WTC11 (cell line): Measurements from ENCODE around the gene ARHGAP21. TPM values are rescaled to one million over a fixed set of nuclear protein-coding genes. Genes with fewer than 3 reads are reported as not detected.

Experiments
- ATAC-seq: fragments of 200-7000 bp; cut with Tn5 transposase; 2 replicates; pipeline ENCODE4 v1.10.0; 2021; ENCODE audit warnings: mild to moderate bottlenecking, moderate library complexity
- CTCF ChIA-PET: fragments of 300-600 bp; sonication (Branson Sonifier 250); formaldehyde crosslinking; loops from one replicate; lab custom pipeline; 2021; ENCODE audit warnings: antibody characterized with exemption; lab: Charles Lee
- POLR2A ChIA-PET: fragments of 350-600 bp; sonication (Branson Sonifier 250); formaldehyde crosslinking; loops from one replicate; lab custom pipeline; 2021; ENCODE audit warnings: antibody characterized with exemption; lab: Charles Lee
- DNase-seq: peaks from one replicate; pipeline ENCODE4 v3.0.0; 2021; ENCODE audit warnings: low spot score
- H3K27ac Mint-ChIP-seq: 2 replicates; pipeline ENCODE4 v1.8.0; 2021; ENCODE audit warnings: mixed read lengths
- H3K27me3 Mint-ChIP-seq: 2 replicates; pipeline ENCODE4 v1.8.0; 2021; ENCODE audit warnings: low read depth, mild to moderate bottlenecking, moderate library complexity, mixed read lengths
- H3K36me3 Mint-ChIP-seq: 2 replicates; pipeline ENCODE4 v1.8.0; 2021; ENCODE audit warnings: mixed read lengths
- H3K4me1 Mint-ChIP-seq: 2 replicates; pipeline ENCODE4 v1.8.0; 2022; ENCODE audit warnings: mixed read lengths
- H3K4me3 Mint-ChIP-seq: 2 replicates; pipeline ENCODE4 v1.8.0; 2021; ENCODE audit warnings: mild to moderate bottlenecking, moderate library complexity, mixed read lengths
- H3K9me3 Mint-ChIP-seq: 2 replicates; pipeline ENCODE4 v1.8.0; 2021; ENCODE audit warnings: mixed read lengths
- CREB1 ChIP-seq: sonication (generic); formaldehyde crosslinking; IDR thresholded peaks from 2 replicates; pipeline ENCODE4 v1.8.0; 2023; ENCODE audit warnings: mild to moderate bottlenecking, missing genetic modification reagents
- FOXP1 ChIP-seq: sonication (generic); formaldehyde crosslinking; IDR thresholded peaks from 2 replicates; pipeline ENCODE4 v1.8.0; 2022; ENCODE audit warnings: missing genetic modification reagents, mild to moderate bottlenecking, moderate library complexity, borderline replicate concordance
- GABPB1 ChIP-seq: sonication (generic); formaldehyde crosslinking; IDR thresholded peaks from 2 replicates; pipeline ENCODE4 v1.8.1; 2023; ENCODE audit warnings: mild to moderate bottlenecking, missing genetic modification reagents
- NR3C1 ChIP-seq: sonication (generic); formaldehyde crosslinking; conservative IDR thresholded peaks from 2 replicates; pipeline ENCODE4 v1.8.1; 2023; ENCODE audit warnings: low read depth, mild to moderate bottlenecking, missing genetic modification reagents
- OVOL2 ChIP-seq: fragments of 250-450 bp; sonication (Bioruptor Pico); IDR thresholded peaks from 2 replicates; pipeline ENCODE4 v1.9.0; 2021; ENCODE audit warnings: mild to moderate bottlenecking, borderline replicate concordance
- RELA ChIP-seq: sonication (generic); formaldehyde crosslinking; IDR thresholded peaks from 2 replicates; pipeline ENCODE4 v1.8.1; 2022; ENCODE audit warnings: missing genetic modification reagents, mild to moderate bottlenecking, borderline replicate concordance
- SOX15 ChIP-seq: fragments of 250-450 bp; sonication (Bioruptor Pico); IDR thresholded peaks from 2 replicates; pipeline ENCODE4 v1.9.0; 2021; ENCODE audit warnings: mild to moderate bottlenecking
- TEAD4 ChIP-seq: sonication (generic); formaldehyde crosslinking; IDR thresholded peaks from 2 replicates; pipeline ENCODE4 v1.8.0; 2022; ENCODE audit warnings: mild to moderate bottlenecking, missing genetic modification reagents
- TP53 ChIP-seq: sonication (generic); formaldehyde crosslinking; IDR thresholded peaks from 2 replicates; pipeline ENCODE4 v1.8.1; 2023; ENCODE audit warnings: mild to moderate bottlenecking, missing genetic modification reagents
- ZNF232 ChIP-seq: sonication (generic); formaldehyde crosslinking; IDR thresholded peaks from 2 replicates; pipeline ENCODE4 v1.8.0; 2022; ENCODE audit warnings: mild to moderate bottlenecking, missing genetic modification reagents
- ZNF423 ChIP-seq: fragments of 250-450 bp; sonication (Bioruptor Pico); IDR thresholded peaks from 2 replicates; pipeline ENCODE4 v2.1.2; 2022; ENCODE audit warnings: mild to moderate bottlenecking, moderate library complexity
- ZNF671 ChIP-seq: fragments of 250-450 bp; sonication (Bioruptor Pico); IDR thresholded peaks from 2 replicates; pipeline ENCODE4 v1.8.0; 2021; ENCODE audit warnings: mild to moderate bottlenecking
- total RNA-seq: library from RNA; stranded (reverse); gene quantifications from 3 replicates; pipeline ENCODE4 v1.2.3, GENCODE V29; 2021
- TF ChIP-seq, protein P1 (sequence below): fragments of 250-450 bp; sonication (Bioruptor Pico); IDR thresholded peaks from 2 replicates; pipeline ENCODE4 v1.9.0; 2021; ENCODE audit warnings: mild to moderate bottlenecking, borderline replicate concordance
- TF ChIP-seq, protein P2 (sequence below): sonication (generic); formaldehyde crosslinking; IDR thresholded peaks from 2 replicates; pipeline ENCODE4 v1.8.0; 2022; ENCODE audit warnings: missing genetic modification reagents
- TF ChIP-seq, protein P3 (sequence below): sonication (generic); formaldehyde crosslinking; IDR thresholded peaks from 2 replicates; pipeline ENCODE4 v1.8.1; 2023; ENCODE audit warnings: mild to moderate bottlenecking, moderate library complexity, missing genetic modification reagents
- TF ChIP-seq, protein P4 (sequence below): sonication (generic); formaldehyde crosslinking; IDR thresholded peaks from 2 replicates; pipeline ENCODE4 v1.8.0; 2022; ENCODE audit warnings: mild to moderate bottlenecking, missing genetic modification reagents
- TF ChIP-seq, protein P5 (sequence below): sonication (generic); formaldehyde crosslinking; IDR thresholded peaks from 2 replicates; pipeline ENCODE4 v1.8.1; 2022; ENCODE audit warnings: low read depth, missing genetic modification reagents, borderline replicate concordance
- TF ChIP-seq, protein P6 (sequence below): sonication (generic); formaldehyde crosslinking; IDR thresholded peaks from 2 replicates; pipeline ENCODE4 v1.8.1; 2022; ENCODE audit warnings: missing genetic modification reagents, borderline replicate concordance

The ARHGAP21 gene
- total RNA-seq, 1 experiment from 2014 or later = 33.8 TPM

DNA sequence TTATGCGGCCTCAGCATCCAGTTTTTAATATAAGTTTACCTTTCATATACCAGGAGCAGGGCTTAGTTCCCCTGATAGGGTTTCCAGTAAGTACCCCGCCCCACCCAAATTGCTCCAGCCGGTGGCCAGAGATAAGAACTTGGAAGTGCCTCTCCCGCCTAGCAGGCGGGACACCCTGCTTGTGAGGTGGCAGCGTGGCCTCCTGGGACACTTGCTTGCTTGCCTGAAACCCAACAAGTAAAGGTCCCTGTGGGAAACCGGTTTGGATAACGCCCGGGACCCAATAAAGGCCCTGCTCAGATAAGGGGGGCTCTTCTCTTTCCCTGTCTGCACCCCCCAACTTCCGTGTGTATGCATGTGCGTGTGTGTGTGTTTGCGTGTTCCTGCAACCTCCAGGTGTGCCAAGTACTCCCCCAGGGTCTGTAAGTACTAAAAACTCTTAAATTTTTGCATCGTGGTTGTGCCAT is 154.3 kb downstream of the ARHGAP21 start (continued):
- TF ChIP-seq NR3C1 (no peak), TEAD4 (CRISPR knock-in tag) (no peak), TP53 (CRISPR knock-in tag) (no peak), CREB1 (no peak), FOXP1 (no peak), ZNF671 (CRISPR knock-in tag) (no peak), OVOL2 (CRISPR knock-in tag) (no peak), ZNF232 (no peak)
- TF ChIP-seq, protein P1, sequence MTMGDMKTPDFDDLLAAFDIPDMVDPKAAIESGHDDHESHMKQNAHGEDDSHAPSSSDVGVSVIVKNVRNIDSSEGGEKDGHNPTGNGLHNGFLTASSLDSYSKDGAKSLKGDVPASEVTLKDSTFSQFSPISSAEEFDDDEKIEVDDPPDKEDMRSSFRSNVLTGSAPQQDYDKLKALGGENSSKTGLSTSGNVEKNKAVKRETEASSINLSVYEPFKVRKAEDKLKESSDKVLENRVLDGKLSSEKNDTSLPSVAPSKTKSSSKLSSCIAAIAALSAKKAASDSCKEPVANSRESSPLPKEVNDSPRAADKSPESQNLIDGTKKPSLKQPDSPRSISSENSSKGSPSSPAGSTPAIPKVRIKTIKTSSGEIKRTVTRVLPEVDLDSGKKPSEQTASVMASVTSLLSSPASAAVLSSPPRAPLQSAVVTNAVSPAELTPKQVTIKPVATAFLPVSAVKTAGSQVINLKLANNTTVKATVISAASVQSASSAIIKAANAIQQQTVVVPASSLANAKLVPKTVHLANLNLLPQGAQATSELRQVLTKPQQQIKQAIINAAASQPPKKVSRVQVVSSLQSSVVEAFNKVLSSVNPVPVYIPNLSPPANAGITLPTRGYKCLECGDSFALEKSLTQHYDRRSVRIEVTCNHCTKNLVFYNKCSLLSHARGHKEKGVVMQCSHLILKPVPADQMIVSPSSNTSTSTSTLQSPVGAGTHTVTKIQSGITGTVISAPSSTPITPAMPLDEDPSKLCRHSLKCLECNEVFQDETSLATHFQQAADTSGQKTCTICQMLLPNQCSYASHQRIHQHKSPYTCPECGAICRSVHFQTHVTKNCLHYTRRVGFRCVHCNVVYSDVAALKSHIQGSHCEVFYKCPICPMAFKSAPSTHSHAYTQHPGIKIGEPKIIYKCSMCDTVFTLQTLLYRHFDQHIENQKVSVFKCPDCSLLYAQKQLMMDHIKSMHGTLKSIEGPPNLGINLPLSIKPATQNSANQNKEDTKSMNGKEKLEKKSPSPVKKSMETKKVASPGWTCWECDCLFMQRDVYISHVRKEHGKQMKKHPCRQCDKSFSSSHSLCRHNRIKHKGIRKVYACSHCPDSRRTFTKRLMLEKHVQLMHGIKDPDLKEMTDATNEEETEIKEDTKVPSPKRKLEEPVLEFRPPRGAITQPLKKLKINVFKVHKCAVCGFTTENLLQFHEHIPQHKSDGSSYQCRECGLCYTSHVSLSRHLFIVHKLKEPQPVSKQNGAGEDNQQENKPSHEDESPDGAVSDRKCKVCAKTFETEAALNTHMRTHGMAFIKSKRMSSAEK (CRISPR knock-in tag) = no peak
- TF ChIP-seq, protein P2, sequence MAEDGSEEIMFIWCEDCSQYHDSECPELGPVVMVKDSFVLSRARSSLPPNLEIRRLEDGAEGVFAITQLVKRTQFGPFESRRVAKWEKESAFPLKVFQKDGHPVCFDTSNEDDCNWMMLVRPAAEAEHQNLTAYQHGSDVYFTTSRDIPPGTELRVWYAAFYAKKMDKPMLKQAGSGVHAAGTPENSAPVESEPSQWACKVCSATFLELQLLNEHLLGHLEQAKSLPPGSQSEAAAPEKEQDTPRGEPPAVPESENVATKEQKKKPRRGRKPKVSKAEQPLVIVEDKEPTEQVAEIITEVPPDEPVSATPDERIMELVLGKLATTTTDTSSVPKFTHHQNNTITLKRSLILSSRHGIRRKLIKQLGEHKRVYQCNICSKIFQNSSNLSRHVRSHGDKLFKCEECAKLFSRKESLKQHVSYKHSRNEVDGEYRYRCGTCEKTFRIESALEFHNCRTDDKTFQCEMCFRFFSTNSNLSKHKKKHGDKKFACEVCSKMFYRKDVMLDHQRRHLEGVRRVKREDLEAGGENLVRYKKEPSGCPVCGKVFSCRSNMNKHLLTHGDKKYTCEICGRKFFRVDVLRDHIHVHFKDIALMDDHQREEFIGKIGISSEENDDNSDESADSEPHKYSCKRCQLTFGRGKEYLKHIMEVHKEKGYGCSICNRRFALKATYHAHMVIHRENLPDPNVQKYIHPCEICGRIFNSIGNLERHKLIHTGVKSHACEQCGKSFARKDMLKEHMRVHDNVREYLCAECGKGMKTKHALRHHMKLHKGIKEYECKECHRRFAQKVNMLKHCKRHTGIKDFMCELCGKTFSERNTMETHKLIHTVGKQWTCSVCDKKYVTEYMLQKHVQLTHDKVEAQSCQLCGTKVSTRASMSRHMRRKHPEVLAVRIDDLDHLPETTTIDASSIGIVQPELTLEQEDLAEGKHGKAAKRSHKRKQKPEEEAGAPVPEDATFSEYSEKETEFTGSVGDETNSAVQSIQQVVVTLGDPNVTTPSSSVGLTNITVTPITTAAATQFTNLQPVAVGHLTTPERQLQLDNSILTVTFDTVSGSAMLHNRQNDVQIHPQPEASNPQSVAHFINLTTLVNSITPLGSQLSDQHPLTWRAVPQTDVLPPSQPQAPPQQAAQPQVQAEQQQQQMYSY (CRISPR knock-in tag) = no peak

DNA sequence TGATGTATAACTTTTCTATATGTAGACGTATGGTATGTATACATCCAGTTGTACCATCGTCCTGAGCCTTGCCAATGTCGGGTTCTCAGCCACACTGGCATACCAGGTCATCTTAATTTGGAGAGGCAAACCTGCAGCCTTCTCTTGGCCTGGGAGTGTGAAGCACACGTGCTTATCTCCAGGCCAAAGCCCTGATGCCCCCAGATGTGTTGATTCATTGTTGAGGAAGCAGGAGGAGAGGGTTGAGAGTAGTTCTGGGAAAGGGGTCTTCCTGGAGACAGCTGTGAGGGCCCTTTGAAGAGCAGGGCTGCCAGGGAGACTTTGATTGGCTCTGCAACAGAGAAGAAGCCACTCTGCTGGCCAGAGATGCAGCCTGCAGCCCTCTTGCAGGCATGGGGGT is 155.6 kb downstream of the ARHGAP21 start:
- TF ChIP-seq, protein P3, sequence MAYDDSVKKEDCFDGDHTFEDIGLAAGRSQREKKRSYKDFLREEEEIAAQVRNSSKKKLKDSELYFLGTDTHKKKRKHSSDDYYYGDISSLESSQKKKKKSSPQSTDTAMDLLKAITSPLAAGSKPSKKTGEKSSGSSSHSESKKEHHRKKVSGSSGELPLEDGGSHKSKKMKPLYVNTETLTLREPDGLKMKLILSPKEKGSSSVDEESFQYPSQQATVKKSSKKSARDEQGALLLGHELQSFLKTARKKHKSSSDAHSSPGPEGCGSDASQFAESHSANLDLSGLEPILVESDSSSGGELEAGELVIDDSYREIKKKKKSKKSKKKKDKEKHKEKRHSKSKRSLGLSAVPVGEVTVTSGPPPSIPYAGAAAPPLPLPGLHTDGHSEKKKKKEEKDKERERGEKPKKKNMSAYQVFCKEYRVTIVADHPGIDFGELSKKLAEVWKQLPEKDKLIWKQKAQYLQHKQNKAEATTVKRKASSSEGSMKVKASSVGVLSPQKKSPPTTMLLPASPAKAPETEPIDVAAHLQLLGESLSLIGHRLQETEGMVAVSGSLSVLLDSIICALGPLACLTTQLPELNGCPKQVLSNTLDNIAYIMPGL (CRISPR knock-in tag) = no peak
- no peak for DNase-seq
- no peak; the same call in 1 of the 2 replicates for ATAC-seq
- H3K36me3 Mint-ChIP-seq = no peaks in the 10 kb centered on the region
- ChIA-PET POLR2A (no interaction called here), CTCF (no interaction called here)
- H3K4me1 Mint-ChIP-seq = no peaks in the 10 kb centered on the region
- no peaks in the 10 kb centered on the region for H3K27me3 Mint-ChIP-seq
- H3K27ac Mint-ChIP-seq = no peak overlapping the region
- no peak overlapping the region for H3K4me3 Mint-ChIP-seq
- peaks cover 12% of the 10 kb centered on the region for H3K9me3 Mint-ChIP-seq

DNA sequence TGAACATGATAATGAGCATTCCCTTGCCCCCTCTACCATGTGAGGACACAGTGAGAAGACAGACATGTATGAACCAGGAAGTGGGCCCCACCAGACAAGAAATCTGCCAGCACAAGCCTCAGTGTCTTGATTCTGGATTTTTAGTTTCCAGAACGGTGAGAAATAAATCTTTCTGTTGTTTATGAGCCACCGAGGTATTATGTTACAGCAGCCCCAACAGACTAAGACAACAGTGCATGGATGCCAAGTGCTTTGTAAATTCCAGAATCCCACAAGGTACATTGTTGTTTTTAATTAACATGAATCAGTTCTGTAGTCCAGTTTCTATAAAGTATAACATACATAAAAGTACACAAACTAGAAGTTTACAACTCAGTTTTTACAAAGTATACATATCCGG is 162.2 kb downstream of the ARHGAP21 start:
- POLR2A ChIA-PET = no interaction called here
- H3K9me3 Mint-ChIP-seq = peaks cover 24% of the 10 kb centered on the region
- peaks cover 4% of the 10 kb centered on the region for H3K4me1 Mint-ChIP-seq
- peaks cover 6% of the 10 kb centered on the region for H3K36me3 Mint-ChIP-seq
- ATAC-seq (no peak), DNase-seq (no peak)
- H3K27me3 Mint-ChIP-seq = 0 out of 2 replicates have a peak, but pooled peaks cover 2% of the 10 kb centered on the region
- CTCF ChIA-PET = no interaction called here
- H3K4me3 Mint-ChIP-seq = no peak overlapping the region
- H3K27ac Mint-ChIP-seq = no peak overlapping the region
- TF ChIP-seq RELA (CRISPR knock-in tag) (no peak), NR3C1 (no peak), ZNF423 (no peak), GABPB1 (CRISPR knock-in tag) (no peak), SOX15 (CRISPR knock-in tag) (no peak)
- TF ChIP-seq, protein P4, sequence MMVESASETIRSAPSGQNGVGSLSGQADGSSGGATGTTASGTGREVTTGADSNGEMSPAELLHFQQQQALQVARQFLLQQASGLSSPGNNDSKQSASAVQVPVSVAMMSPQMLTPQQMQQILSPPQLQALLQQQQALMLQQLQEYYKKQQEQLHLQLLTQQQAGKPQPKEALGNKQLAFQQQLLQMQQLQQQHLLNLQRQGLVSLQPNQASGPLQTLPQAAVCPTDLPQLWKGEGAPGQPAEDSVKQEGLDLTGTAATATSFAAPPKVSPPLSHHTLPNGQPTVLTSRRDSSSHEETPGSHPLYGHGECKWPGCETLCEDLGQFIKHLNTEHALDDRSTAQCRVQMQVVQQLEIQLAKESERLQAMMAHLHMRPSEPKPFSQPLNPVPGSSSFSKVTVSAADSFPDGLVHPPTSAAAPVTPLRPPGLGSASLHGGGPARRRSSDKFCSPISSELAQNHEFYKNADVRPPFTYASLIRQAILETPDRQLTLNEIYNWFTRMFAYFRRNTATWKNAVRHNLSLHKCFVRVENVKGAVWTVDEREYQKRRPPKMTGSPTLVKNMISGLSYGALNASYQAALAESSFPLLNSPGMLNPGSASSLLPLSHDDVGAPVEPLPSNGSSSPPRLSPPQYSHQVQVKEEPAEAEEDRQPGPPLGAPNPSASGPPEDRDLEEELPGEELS (CRISPR knock-in tag) = no peak
- TF ChIP-seq, protein P5, sequence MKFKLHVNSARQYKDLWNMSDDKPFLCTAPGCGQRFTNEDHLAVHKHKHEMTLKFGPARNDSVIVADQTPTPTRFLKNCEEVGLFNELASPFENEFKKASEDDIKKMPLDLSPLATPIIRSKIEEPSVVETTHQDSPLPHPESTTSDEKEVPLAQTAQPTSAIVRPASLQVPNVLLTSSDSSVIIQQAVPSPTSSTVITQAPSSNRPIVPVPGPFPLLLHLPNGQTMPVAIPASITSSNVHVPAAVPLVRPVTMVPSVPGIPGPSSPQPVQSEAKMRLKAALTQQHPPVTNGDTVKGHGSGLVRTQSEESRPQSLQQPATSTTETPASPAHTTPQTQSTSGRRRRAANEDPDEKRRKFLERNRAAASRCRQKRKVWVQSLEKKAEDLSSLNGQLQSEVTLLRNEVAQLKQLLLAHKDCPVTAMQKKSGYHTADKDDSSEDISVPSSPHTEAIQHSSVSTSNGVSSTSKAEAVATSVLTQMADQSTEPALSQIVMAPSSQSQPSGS = no peak
- TF ChIP-seq, protein P6, sequence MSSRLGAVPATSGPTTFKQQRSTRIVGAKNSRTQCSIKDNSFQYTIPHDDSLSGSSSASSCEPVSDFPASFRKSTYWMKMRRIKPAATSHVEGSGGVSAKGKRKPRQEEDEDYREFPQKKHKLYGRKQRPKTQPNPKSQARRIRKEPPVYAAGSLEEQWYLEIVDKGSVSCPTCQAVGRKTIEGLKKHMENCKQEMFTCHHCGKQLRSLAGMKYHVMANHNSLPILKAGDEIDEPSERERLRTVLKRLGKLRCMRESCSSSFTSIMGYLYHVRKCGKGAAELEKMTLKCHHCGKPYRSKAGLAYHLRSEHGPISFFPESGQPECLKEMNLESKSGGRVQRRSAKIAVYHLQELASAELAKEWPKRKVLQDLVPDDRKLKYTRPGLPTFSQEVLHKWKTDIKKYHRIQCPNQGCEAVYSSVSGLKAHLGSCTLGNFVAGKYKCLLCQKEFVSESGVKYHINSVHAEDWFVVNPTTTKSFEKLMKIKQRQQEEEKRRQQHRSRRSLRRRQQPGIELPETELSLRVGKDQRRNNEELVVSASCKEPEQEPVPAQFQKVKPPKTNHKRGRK (CRISPR knock-in tag) = no peak
